WTC11 (cell line): ENCODE measurements around the gene ADARB2. TPM values are rescaled to one million over a fixed set of nuclear protein-coding genes. Genes with fewer than 3 reads are reported as not detected.

Source experiments
- ATAC-seq: fragments of 200-7000 bp; cut with Tn5 transposase; 2 replicates; pipeline ENCODE4 v1.10.0; 2021; ENCODE audit warnings: mild to moderate bottlenecking, moderate library complexity
- CTCF ChIA-PET: fragments of 300-600 bp; sonication (Branson Sonifier 250); formaldehyde crosslinking; loops from one replicate; lab custom pipeline; 2021; ENCODE audit warnings: antibody characterized with exemption; lab: Charles Lee
- POLR2A ChIA-PET: fragments of 350-600 bp; sonication (Branson Sonifier 250); formaldehyde crosslinking; loops from one replicate; lab custom pipeline; 2021; ENCODE audit warnings: antibody characterized with exemption; lab: Charles Lee
- DNase-seq: peaks from one replicate; pipeline ENCODE4 v3.0.0; 2021; ENCODE audit warnings: low spot score
- H3K27ac Mint-ChIP-seq: 2 replicates; pipeline ENCODE4 v1.8.0; 2021; ENCODE audit warnings: mixed read lengths
- H3K27me3 Mint-ChIP-seq: 2 replicates; pipeline ENCODE4 v1.8.0; 2021; ENCODE audit warnings: low read depth, mild to moderate bottlenecking, moderate library complexity, mixed read lengths
- H3K36me3 Mint-ChIP-seq: 2 replicates; pipeline ENCODE4 v1.8.0; 2021; ENCODE audit warnings: mixed read lengths
- H3K4me1 Mint-ChIP-seq: 2 replicates; pipeline ENCODE4 v1.8.0; 2022; ENCODE audit warnings: mixed read lengths
- H3K4me3 Mint-ChIP-seq: 2 replicates; pipeline ENCODE4 v1.8.0; 2021; ENCODE audit warnings: mild to moderate bottlenecking, moderate library complexity, mixed read lengths
- H3K9me3 Mint-ChIP-seq: 2 replicates; pipeline ENCODE4 v1.8.0; 2021; ENCODE audit warnings: mixed read lengths
- ATF1 ChIP-seq: sonication (generic); formaldehyde crosslinking; IDR thresholded peaks from 2 replicates; pipeline ENCODE4 v1.8.1; 2023; ENCODE audit warnings: mild to moderate bottlenecking, moderate library complexity, missing genetic modification reagents
- EMX1 ChIP-seq: fragments of 250-450 bp; sonication (Bioruptor Pico); IDR thresholded peaks from 2 replicates; pipeline ENCODE4 v1.8.0; 2021; ENCODE audit warnings: mild to moderate bottlenecking
- FOXJ3 ChIP-seq: sonication (generic); formaldehyde crosslinking; IDR thresholded peaks from 2 replicates; pipeline ENCODE4 v1.9.0; 2021; ENCODE audit warnings: missing genetic modification reagents, mild to moderate bottlenecking, borderline replicate concordance
- HMGA2 ChIP-seq: fragments of 250-450 bp; sonication (Bioruptor Pico); IDR thresholded peaks from 2 replicates; pipeline ENCODE4 v1.4.0; 2021; ENCODE audit warnings: mild to moderate bottlenecking, moderate library complexity
- JAZF1 ChIP-seq: fragments of 250-450 bp; sonication (Bioruptor Pico); IDR thresholded peaks from 2 replicates; pipeline ENCODE4 v1.9.0; 2021; ENCODE audit warnings: moderate library complexity, mild to moderate bottlenecking, inconsistent platforms
- JUN ChIP-seq: sonication (generic); formaldehyde crosslinking; IDR thresholded peaks from 2 replicates; pipeline ENCODE4 v1.8.0; 2023; ENCODE audit warnings: mild to moderate bottlenecking, missing genetic modification reagents
- MXD4 ChIP-seq: fragments of 250-450 bp; sonication (Bioruptor Pico); IDR thresholded peaks from 2 replicates; pipeline ENCODE4 v1.8.0; 2021; ENCODE audit warnings: mild to moderate bottlenecking, moderate library complexity, borderline replicate concordance
- NFYB ChIP-seq: sonication (generic); formaldehyde crosslinking; conservative IDR thresholded peaks from 2 replicates; pipeline ENCODE4 v1.8.0; 2022; ENCODE audit warnings: low read depth, missing genetic modification reagents
- NR3C1 ChIP-seq: sonication (generic); formaldehyde crosslinking; conservative IDR thresholded peaks from 2 replicates; pipeline ENCODE4 v1.8.1; 2023; ENCODE audit warnings: low read depth, mild to moderate bottlenecking, missing genetic modification reagents
- PRRX2 ChIP-seq: fragments of 250-450 bp; sonication (Bioruptor Pico); IDR thresholded peaks from 2 replicates; pipeline ENCODE4 v1.8.0; 2021; ENCODE audit warnings: mild to moderate bottlenecking
- RORB ChIP-seq: fragments of 250-450 bp; sonication (Bioruptor Pico); IDR thresholded peaks from 2 replicates; pipeline ENCODE4 v1.9.0; 2021; ENCODE audit warnings: mild to moderate bottlenecking
- SOX15 ChIP-seq: fragments of 250-450 bp; sonication (Bioruptor Pico); IDR thresholded peaks from 2 replicates; pipeline ENCODE4 v1.9.0; 2021; ENCODE audit warnings: mild to moderate bottlenecking
- TCF7 ChIP-seq: sonication (generic); formaldehyde crosslinking; IDR thresholded peaks from 2 replicates; pipeline ENCODE4 v1.8.0; 2022; ENCODE audit warnings: mild to moderate bottlenecking, low read depth, missing genetic modification reagents, moderate library complexity
- total RNA-seq: library from RNA; stranded (reverse); gene quantifications from 3 replicates; pipeline ENCODE4 v1.2.3, GENCODE V29; 2021
- TF ChIP-seq, protein P1 (sequence below): fragments of 250-450 bp; sonication (Bioruptor Pico); IDR thresholded peaks from 2 replicates; pipeline ENCODE4 v1.9.0; 2021; ENCODE audit warnings: moderate library complexity, mild to moderate bottlenecking, inconsistent platforms, borderline replicate concordance
- TF ChIP-seq, protein P2 (sequence below): sonication (generic); formaldehyde crosslinking; IDR thresholded peaks from 2 replicates; pipeline ENCODE4 v1.8.0; 2022; ENCODE audit warnings: mild to moderate bottlenecking, missing genetic modification reagents
- TF ChIP-seq, protein P3 (sequence below): sonication (generic); formaldehyde crosslinking; conservative IDR thresholded peaks from 2 replicates; pipeline ENCODE4 v1.8.1; 2023; ENCODE audit warnings: mild to moderate bottlenecking, low read depth, missing genetic modification reagents, moderate library complexity
- TF ChIP-seq, protein P4 (sequence below): sonication (generic); formaldehyde crosslinking; IDR thresholded peaks from 2 replicates; pipeline ENCODE4 v1.8.1; 2023; ENCODE audit warnings: mild to moderate bottlenecking, moderate library complexity, missing genetic modification reagents
- TF ChIP-seq, protein P5 (sequence below): sonication (generic); formaldehyde crosslinking; IDR thresholded peaks from 2 replicates; pipeline ENCODE4 v1.8.1; 2022; ENCODE audit warnings: mild to moderate bottlenecking, missing genetic modification reagents, moderate library complexity, borderline replicate concordance
- TF ChIP-seq, protein P6 (sequence below): sonication (generic); formaldehyde crosslinking; IDR thresholded peaks from 2 replicates; pipeline ENCODE4 v1.8.0; 2022; ENCODE audit warnings: mild to moderate bottlenecking, missing genetic modification reagents

ADARB2 gene
- total RNA-seq, 1 experiment from 2014 or later, result 3.7 TPM

DNA sequence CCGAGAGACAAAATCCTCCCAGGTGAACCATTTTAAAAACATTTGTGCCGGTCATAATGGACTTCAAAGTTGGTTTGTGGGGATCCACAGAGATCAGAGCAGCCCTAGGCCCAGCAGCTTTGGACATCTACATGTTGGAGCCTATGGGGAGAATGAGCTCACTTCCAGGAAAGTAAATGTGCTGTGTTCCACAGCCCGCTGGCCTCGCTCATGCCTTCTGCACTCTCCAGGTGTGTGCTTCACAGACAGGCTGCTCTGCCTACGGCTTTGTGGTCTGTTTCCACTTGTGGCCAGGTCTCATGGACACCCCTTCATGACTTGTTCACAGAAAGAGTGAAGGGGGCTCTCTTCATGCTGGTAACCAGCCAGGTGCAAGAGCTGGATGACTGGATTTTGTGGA lies 141.6 kb downstream of the ADARB2 start:
- ChIA-PET CTCF (no interaction called here), POLR2A (no interaction called here)
- no peak for ATAC-seq
- no peaks in the 10 kb centered on the region for H3K36me3 Mint-ChIP-seq
- H3K27ac Mint-ChIP-seq, result no peak overlapping the region
- DNase-seq, result no peak
- no peaks in the 10 kb centered on the region for H3K27me3 Mint-ChIP-seq
- H3K9me3 Mint-ChIP-seq, result peaks cover 5% of the 10 kb centered on the region; the same call in 1 of the 2 replicates
- no peaks in the 10 kb centered on the region for H3K4me1 Mint-ChIP-seq
- H3K4me3 Mint-ChIP-seq, result no peak overlapping the region
- TF ChIP-seq ATF1 (CRISPR knock-in tag), result no peak
- TF ChIP-seq NFYB, result no peak
- no peak for TF ChIP-seq RORB (CRISPR knock-in tag)
- no peak for TF ChIP-seq JAZF1 (CRISPR knock-in tag)
- TF ChIP-seq, protein P1, sequence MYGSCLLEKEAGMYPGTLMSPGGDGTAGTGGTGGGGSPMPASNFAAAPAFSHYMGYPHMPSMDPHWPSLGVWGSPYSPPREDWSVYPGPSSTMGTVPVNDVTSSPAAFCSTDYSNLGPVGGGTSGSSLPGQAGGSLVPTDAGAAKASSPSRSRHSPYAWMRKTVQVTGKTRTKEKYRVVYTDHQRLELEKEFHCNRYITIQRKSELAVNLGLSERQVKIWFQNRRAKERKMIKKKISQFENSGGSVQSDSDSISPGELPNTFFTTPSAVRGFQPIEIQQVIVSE, result no peak
- TF ChIP-seq, protein P2, sequence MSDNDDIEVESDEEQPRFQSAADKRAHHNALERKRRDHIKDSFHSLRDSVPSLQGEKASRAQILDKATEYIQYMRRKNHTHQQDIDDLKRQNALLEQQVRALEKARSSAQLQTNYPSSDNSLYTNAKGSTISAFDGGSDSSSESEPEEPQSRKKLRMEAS (CRISPR knock-in tag), result no peak
- TF ChIP-seq JUN (CRISPR knock-in tag), result no peak
- TF ChIP-seq, protein P3, sequence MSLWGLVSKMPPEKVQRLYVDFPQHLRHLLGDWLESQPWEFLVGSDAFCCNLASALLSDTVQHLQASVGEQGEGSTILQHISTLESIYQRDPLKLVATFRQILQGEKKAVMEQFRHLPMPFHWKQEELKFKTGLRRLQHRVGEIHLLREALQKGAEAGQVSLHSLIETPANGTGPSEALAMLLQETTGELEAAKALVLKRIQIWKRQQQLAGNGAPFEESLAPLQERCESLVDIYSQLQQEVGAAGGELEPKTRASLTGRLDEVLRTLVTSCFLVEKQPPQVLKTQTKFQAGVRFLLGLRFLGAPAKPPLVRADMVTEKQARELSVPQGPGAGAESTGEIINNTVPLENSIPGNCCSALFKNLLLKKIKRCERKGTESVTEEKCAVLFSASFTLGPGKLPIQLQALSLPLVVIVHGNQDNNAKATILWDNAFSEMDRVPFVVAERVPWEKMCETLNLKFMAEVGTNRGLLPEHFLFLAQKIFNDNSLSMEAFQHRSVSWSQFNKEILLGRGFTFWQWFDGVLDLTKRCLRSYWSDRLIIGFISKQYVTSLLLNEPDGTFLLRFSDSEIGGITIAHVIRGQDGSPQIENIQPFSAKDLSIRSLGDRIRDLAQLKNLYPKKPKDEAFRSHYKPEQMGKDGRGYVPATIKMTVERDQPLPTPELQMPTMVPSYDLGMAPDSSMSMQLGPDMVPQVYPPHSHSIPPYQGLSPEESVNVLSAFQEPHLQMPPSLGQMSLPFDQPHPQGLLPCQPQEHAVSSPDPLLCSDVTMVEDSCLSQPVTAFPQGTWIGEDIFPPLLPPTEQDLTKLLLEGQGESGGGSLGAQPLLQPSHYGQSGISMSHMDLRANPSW (CRISPR knock-in tag), result no peak

DNA sequence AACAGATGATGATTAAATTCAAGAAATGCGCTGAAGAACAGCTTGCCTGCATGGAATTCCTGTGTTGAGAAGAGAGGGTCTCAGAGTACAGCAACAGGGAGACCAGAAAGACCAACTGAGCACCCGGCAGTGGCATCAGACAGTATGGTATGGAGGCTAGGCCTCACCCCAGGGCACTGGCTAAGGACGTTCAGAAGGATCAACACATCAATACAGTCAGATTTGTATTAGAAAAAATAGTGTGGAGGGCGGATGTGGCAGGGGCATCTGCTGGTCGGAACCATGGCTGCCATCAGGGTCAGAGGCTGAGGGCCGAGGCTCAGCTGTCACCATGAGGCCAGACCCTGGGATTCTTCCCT lies 142.1 kb downstream of the ADARB2 start:
- H3K4me1 Mint-ChIP-seq, result no peaks in the 10 kb centered on the region
- H3K27ac Mint-ChIP-seq, result no peak overlapping the region
- ATAC-seq (no peak), DNase-seq (no peak)
- TF ChIP-seq FOXJ3 (CRISPR knock-in tag) (no peak), TCF7 (no peak), NR3C1 (CRISPR knock-in tag) (no peak), MXD4 (CRISPR knock-in tag) (no peak), SOX15 (no peak), PRRX2 (CRISPR knock-in tag) (no peak), HMGA2 (CRISPR knock-in tag) (no peak), EMX1 (no peak)
- TF ChIP-seq, protein P4, sequence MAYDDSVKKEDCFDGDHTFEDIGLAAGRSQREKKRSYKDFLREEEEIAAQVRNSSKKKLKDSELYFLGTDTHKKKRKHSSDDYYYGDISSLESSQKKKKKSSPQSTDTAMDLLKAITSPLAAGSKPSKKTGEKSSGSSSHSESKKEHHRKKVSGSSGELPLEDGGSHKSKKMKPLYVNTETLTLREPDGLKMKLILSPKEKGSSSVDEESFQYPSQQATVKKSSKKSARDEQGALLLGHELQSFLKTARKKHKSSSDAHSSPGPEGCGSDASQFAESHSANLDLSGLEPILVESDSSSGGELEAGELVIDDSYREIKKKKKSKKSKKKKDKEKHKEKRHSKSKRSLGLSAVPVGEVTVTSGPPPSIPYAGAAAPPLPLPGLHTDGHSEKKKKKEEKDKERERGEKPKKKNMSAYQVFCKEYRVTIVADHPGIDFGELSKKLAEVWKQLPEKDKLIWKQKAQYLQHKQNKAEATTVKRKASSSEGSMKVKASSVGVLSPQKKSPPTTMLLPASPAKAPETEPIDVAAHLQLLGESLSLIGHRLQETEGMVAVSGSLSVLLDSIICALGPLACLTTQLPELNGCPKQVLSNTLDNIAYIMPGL (CRISPR knock-in tag), result no peak
- TF ChIP-seq, protein P2 (CRISPR knock-in tag), result no peak
- TF ChIP-seq, protein P5, sequence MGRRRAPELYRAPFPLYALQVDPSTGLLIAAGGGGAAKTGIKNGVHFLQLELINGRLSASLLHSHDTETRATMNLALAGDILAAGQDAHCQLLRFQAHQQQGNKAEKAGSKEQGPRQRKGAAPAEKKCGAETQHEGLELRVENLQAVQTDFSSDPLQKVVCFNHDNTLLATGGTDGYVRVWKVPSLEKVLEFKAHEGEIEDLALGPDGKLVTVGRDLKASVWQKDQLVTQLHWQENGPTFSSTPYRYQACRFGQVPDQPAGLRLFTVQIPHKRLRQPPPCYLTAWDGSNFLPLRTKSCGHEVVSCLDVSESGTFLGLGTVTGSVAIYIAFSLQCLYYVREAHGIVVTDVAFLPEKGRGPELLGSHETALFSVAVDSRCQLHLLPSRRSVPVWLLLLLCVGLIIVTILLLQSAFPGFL, result no peak
- TF ChIP-seq, protein P1, result no peak
- TF ChIP-seq, protein P6, sequence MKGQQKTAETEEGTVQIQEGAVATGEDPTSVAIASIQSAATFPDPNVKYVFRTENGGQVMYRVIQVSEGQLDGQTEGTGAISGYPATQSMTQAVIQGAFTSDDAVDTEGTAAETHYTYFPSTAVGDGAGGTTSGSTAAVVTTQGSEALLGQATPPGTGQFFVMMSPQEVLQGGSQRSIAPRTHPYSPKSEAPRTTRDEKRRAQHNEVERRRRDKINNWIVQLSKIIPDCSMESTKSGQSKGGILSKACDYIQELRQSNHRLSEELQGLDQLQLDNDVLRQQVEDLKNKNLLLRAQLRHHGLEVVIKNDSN (CRISPR knock-in tag), result no peak
- no peaks in the 10 kb centered on the region for H3K36me3 Mint-ChIP-seq
- H3K9me3 Mint-ChIP-seq, result peaks cover 5% of the 10 kb centered on the region; the same call in 1 of the 2 replicates
- ChIA-PET POLR2A (no interaction called here), CTCF (interaction anchor here (1.6 kb wide), 1 partner anchor 14 kb away, joined by 3 read pairs; no protein-coding TSS in a partner anchor)
- peaks cover 2% of the 10 kb centered on the region; the same call in 1 of the 2 replicates for H3K27me3 Mint-ChIP-seq
- H3K4me3 Mint-ChIP-seq, result no peak overlapping the region
